Lower leg skin (tissue), 4 donors: ENCODE data around the gene CNIH4. TPM values are rescaled to one million over a fixed set of nuclear protein-coding genes. Genes with fewer than 3 reads are reported as not detected.

Experiments used
- DNase-seq, 2 donors: peaks; one replicate each; pipeline ENCODE4 v3.0.0-alpha.2; 2019; ENCODE audit warnings: low spot score in 2 of 2
- H3K4me3 ChIP-seq: fragments of 200-600 bp; sonication (generic); 2 replicates; pipeline ENCODE4 v1.5.1; 2017; ENCODE audit warnings: mild to moderate bottlenecking, low read depth; ENCODE audit not compliant: poor library complexity, severe bottlenecking
- CTCF ChIP-seq, 3 donors: fragments of 450-650 bp; IDR thresholded peaks; one replicate each; pipeline ENCODE4 v1.5.1; 2016; ENCODE audit warnings: antibody characterized with exemption in 3 of 3, mild to moderate bottlenecking in 3 of 3, moderate library complexity in 2 of 3
- POLR2A ChIP-seq, 2 donors: fragments of 450-650 bp; IDR thresholded peaks; one replicate each; pipeline ENCODE4 v1.6.1; 2016 to 2017; ENCODE audit warnings: antibody characterized with exemption in 2 of 2, mild to moderate bottlenecking in 1 of 2, moderate library complexity in 1 of 2
- WGBS, 2 donors: methylation state at CpG; one replicate each; pipeline ENCODE4 v1.1.5; 2018; 5-methylcytosine and 5-hydroxymethylcytosine counted together
- intact Hi-C: fragments of 100-400 bp; cut with DNase I; formaldehyde crosslinking; loops from one replicate; pipeline ENCODE4 v1.15.0; 2023; ENCODE audit warnings: low total_unique reads
- total RNA-seq, 4 donors: library from RNA; depleted of rRNA; stranded (reverse); fragments of >200 nt; gene quantifications; one replicate each; pipeline ENCODE4 v1.1.0, GENCODE V29; 2016

Gene CNIH4
- total RNA-seq, 4 donors from 2014 or later, result 24.0 to 44.8 (median 37.0) TPM

GRCh38 chr1:224325959-224326358 is 30.7 kb upstream of the CNIH4 start:
- DNase-seq, result no peak
- TF ChIP-seq CTCF (IDR thresholded peaks at IDR 0.05), result no peak
- TF ChIP-seq POLR2A (IDR thresholded peaks at IDR 0.05), result no peak
- H3K4me3 ChIP-seq, result no peak overlapping the region
- intact Hi-C loops, result no loop called here
- WGBS, 2 donors, result 85 to 93% methylated on average over 1 of the region's 1 CpG

GRCh38 chr1:224328644-224329043 is 28.0 kb upstream of the CNIH4 start:
- 68 to 72% methylated on average over 6 of the region's 6 CpGs for WGBS, 2 donors
- intact Hi-C loops, result no loop called here

GRCh38 chr1:224329484-224329841 is 27.2 kb upstream of the CNIH4 start:
- TF ChIP-seq POLR2A (IDR thresholded peaks at IDR 0.05), result no peak
- TF ChIP-seq CTCF (IDR thresholded peaks at IDR 0.05), result no peak
- no peak for DNase-seq
- intact Hi-C loops, result no loop called here
- H3K4me3 ChIP-seq, result peak overlapping the region; percentile 84
- 0 to 1% methylated on average over 7 of the region's 7 CpGs for WGBS, 2 donors

More at GRCh38 chr1:224328644-224329043, 28.0 kb upstream of the CNIH4 start:
- no peak overlapping the region for H3K4me3 ChIP-seq
- no peak for DNase-seq
- TF ChIP-seq POLR2A (IDR thresholded peaks at IDR 0.05) (no peak), CTCF (IDR thresholded peaks at IDR 0.05) (no peak)

- peak within 1 kb of the TSS; percentile 84 for H3K4me3 ChIP-seq
- DNase-seq, result peak; percentile 80 to 96
- intact Hi-C loops, result loop anchor here (5.0 kb wide), 1 partner anchor 218 kb away; the partner anchor contains the start of gene FBXO28
- WGBS, 2 donors, result 1% methylated on average over 52 of the region's 52 CpGs
- TF ChIP-seq CTCF (IDR thresholded peaks at IDR 0.05) (no peak), POLR2A (IDR thresholded peaks at IDR 0.05) (no peak)
Measured at GRCh38 chr1:224329842-224330753, 26.6 kb upstream of the CNIH4 start, which contains the start of gene NVL. TSS of gene NVL (minus strand) at chr1:224330172. CDS start at chr1:224330127, 45 bp downstream.

GRCh38 chr1:224331326-224331725 is 25.4 kb upstream of the CNIH4 start:
- DNase-seq, result no peak
- intact Hi-C loops, result loop anchor here (5.0 kb wide), 1 partner anchor 219 kb away; the partner anchor contains the start of gene FBXO28
- H3K4me3 ChIP-seq, result no peak overlapping the region
- 97 to 100% methylated on average over 2 of the region's 2 CpGs for WGBS, 2 donors
- no peak for TF ChIP-seq CTCF (IDR thresholded peaks at IDR 0.05)
